ENCODE data around the gene NRF1.
A peak's percentile ranks its signal among the peaks of the same experiment; 100 is the strongest.
"Not testable (repeated sequence)": the region's sequence is repeated elsewhere in the genome, so short reads cannot be mapped to it uniquely, and the experiment has no call there.

NRF1 gene

GRCh38 chr7:129607471-129608120 lies 3.9 kb upstream of the NRF1 start:
- DNase-seq: no peak

- no peak for DNase-seq
Observed at GRCh38 chr7:129609666-129610065, 1.9 kb upstream of the NRF1 start.

GRCh38 chr7:129610709-129611245 lies 743 bp upstream of the NRF1 start:
- DNase-seq: no peak

DNA sequence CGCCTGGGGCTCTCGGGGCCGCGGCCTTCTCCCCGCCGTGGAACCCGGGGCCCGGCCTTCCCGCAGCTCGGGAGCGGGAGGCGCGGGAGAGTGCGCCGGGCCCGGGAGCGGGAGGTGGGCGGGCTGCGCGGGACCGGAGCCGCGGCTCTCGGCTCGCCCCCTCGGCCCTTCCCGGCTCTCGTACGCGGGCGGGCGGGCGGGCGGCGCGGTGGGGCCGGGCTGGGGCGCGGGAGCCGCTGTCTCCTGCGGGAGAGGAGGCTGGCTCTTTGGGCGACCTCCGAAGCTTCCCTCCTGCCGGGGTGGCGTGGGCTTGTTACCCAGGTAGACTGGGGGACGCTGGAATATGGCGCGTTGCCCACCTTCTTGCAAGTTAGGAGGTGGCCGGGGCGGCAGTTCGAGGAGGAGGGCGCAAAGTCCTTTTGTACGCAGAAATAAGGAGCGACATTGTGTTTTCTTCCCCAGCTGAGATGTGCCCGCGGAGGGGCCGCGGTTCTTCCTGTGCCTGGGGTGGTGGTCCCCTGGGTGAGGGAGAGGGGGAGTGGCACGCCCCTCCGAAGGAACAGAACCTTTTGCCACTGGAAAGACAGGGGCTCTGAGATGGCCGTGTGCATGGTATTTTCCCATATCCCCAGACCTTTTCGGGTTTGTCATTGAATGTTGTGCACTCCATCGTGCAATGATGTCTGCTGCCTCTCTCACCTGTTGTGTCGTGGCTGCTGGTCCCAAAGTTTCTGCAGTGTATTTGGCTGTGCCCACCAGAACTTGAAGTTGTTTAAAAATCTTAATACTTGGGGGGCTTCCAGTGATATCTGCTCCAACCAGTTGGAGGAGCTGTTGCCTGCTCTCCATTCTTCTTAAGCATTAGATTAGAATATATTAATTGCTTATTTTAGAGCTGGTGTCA lies 844 bp downstream of the NRF1 start:
- no peak for DNase-seq

- DNase-seq: no peak
Observed at GRCh38 chr7:129613016-129613337, 1.5 kb downstream of the NRF1 start.

DNA sequence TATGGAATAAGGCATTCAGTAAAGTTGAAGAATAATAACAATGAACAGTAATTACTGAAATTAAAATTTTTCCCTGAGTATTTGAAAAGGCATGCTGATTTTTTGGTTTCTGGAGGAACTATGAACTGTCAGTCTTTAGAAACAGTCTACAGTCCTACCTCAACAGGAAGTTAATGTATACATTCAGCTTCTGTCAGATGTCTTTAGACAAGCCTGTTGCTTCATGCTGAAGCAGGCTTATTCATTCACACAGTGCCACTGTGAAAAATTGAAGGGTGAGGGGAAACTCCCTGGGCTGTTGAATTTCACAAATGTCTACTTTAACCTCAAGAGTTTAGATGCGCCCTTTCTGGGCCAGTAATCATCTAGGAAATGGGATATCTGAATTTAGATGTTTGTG lies 3.5 kb downstream of the NRF1 start:
- no peak for DNase-seq

DNA sequence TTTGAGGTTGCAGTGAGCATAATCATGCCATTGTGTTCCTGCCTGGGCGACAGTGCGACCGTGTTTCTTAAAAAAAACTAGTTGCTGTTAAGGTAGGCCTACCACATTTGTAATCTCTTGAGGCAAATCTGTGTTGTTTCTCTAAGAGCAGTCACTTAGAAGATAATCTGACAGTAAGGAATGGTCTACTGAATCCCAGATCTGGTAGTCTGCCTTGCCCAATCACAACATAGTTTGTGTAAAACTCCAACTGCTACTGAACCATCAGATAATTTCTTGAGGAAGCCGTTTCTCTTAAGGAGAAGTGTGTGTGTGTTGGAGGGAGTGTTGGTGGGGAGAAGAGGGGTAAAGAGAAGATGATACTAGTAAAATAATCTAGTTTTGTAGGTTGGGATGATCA lies 5.0 kb downstream of the NRF1 start:
- no peak for DNase-seq

- DNase-seq: no peak
Observed at GRCh38 chr7:129617178-129617577, 5.7 kb downstream of the NRF1 start.

DNA sequence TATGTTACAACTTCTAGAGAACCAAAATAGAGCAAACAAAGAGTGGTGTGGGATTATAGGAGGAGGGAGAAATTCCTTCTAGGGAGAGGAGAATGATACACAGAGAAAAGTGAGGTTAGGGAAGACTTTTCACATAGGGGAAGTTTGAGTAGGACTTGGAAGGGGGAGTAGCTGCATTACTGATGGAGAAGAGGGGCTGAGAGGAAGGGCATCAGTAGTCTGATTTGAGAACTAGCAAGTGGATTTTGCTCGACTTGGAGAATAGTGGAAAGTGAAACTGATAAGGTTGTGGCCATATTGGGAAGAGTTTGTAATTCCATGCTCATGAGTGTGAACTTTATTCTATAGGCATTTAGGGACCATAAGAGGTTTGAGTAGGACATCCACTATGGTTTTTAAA lies 6.1 kb downstream of the NRF1 start:
- no peak for DNase-seq

DNA sequence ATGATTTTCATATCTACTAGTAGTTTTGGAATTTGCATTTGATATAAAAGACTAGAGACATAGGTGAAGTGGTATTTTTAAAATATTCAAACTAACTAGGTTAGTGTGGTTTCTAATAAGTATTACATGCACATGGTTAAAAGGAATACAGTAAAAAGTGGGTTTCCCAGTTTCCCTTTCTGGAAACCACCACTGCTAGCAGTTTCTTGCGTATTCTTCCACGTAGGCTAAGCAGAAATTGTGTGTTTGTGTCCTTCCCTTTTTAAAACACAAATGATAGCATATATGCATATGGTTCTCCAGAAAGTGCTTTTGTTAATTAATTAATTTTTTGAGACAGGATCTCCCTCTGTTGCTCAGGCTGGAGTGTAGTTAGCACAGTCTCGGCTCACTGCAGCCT lies 15.4 kb downstream of the NRF1 start:
- DNase-seq: no peak

GRCh38 chr7:129630341-129630740 lies 18.8 kb downstream of the NRF1 start:
- DNase-seq: no peak

DNA sequence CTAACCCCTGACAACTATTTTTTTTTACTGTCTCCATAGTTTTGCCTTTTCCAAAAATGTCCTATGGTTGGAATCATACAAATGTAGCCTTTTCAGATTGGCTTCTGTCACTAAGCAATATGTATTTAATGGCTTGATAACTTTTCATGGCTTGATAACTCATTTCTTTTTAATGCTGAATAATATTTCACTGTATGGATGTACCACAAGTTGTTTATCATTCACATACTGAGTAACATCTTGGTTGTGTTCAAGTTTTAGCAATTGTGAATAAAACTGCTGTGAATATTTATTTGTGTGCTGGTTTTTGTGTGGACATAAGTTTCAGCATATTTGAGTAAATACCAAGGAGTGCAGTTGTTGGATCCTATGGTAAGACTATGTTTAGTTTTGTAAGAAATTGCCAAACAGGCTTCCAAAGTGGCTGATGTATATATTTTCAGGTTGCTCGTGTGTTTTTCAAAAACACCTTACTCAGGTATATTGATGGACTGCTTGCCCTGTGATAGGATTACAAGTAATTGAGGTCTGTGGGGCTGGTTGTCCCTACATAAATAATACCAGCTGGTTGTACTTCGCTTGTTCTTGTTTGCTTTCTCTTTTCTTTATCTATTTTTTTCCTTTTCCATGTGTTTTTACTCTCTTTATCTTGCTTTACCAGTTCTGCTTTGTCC lies 23.0 kb downstream of the NRF1 start:
- DNase-seq: no peak

- peak; percentile 33 for DNase-seq
Observed at GRCh38 chr7:129635300-129636029, 23.9 kb downstream of the NRF1 start.

DNA sequence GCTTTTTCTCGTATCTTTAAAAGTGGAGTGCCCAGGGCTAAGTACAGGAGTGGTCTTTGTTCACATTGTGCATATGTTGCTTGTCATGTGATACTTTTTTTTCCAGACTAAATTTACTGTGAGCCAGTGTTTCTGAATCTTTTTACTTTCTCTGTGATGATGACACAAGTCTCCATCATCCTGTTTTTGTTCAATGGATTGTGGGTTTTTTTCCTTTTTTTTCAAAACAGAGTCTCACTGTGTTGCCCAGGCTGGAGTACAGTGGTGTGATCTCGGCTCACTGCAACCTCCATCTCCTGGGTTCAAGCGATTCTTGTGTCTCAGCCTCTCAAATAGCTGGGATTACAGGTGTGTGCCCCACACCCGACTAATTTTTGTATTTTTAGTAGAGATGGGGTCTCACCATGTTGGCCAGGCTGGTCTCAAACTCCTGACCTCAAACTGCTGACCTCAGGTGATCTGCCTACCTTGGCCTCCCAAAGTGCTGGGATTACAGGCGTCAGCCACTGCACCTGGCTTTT lies 24.6 kb downstream of the NRF1 start:
- DNase-seq: not testable (repeated sequence)

DNA sequence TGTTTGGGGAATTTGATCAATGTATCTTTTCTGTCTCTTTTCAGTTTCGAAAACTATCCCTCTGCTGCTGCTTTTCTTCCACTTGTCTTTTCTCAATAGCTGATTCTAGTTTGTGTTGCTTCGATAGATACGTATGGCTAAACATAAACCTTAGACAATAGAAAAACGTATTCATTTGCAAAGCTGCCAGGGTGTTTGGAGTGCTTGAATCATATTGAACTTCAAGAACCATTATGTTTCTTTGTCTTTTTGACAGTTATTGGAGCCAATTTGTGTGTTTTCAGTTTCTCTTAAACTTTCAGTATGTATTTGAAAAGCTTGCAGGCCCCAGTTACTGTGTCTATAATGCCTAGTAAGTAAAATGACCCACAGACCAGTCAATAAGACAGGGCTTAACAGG lies 25.1 kb downstream of the NRF1 start:
- DNase-seq: no peak

- no peak for DNase-seq
Observed at GRCh38 chr7:129640400-129640799, 28.9 kb downstream of the NRF1 start.

DNA sequence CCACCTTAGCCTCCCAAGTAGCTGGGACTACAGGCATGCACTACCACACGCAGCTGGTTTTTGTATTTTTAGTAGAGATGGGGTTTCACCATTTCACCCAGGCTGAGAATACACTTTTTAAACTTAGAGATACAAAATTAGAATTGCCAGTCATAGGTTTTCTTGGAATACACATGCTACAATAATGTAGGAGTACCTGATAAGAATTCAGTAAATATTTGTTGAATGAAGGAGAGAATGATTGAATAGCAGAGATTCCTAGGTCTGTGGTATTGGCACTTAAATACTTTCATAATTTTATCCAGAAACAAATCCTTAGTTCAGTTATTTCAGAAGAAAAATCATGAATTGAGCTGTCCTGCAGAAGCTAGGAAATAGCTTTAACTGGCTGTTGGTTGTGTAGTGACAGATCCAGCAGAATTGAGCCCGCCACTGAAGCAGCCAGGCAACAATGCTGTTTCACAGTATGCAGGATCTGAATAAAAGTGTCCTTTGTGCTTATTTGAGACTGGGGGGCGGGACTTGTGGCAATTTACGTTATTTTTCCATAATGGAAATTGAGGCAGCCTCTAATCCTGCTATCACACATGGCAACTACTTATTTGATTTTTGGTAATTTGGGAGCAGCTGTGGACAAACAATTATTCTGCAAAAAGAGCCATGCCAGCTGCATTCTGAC lies 31.5 kb downstream of the NRF1 start:
- DNase-seq: no peak

GRCh38 chr7:129643550-129644170 lies 32.1 kb downstream of the NRF1 start:
- no peak for DNase-seq

- no peak for DNase-seq
Observed at GRCh38 chr7:129644634-129645230, 33.2 kb downstream of the NRF1 start.

DNA sequence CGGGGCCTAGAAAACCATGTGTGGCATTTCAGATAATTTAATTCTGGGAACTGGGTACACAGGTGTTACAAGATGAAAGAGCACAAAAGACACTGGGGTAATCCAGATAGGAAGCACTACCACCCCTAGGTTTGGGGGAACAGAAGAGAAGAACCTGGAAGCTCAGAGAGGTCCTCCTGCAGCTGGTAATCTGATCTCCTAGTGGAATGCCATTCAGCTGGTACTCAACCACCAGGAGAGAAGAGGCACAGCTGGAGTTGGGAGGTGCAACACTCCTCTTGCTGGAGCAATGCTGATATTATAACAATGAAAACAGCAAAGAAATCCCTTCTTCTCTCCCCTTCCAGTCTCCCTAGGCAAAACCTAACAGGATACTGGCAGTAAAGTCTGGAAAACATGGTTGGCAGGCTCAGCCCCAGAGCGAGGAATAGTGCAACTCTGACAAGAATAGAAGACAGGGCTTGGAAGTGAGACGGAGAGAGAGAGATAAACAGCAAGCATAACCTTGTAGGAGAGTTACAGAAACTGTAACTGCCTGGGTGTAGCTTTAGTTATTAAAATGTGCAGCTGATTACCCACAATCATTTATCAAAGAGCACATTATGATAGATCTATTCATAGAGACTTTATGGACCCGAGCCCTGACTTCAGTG lies 35.0 kb downstream of the NRF1 start:
- DNase-seq: no peak

All from T1000 (cell line).